NCI-H2227 (cell line): Measurements from ENCODE around the gene FBXL17.

ENCODE experiments used
- DNase-seq: peaks from one replicate; lab custom pipeline; 2025; ENCODE audit not compliant: unreplicated experiment; lab: John Stamatoyannopoulos, UW

The FBXL17 gene

DNA sequence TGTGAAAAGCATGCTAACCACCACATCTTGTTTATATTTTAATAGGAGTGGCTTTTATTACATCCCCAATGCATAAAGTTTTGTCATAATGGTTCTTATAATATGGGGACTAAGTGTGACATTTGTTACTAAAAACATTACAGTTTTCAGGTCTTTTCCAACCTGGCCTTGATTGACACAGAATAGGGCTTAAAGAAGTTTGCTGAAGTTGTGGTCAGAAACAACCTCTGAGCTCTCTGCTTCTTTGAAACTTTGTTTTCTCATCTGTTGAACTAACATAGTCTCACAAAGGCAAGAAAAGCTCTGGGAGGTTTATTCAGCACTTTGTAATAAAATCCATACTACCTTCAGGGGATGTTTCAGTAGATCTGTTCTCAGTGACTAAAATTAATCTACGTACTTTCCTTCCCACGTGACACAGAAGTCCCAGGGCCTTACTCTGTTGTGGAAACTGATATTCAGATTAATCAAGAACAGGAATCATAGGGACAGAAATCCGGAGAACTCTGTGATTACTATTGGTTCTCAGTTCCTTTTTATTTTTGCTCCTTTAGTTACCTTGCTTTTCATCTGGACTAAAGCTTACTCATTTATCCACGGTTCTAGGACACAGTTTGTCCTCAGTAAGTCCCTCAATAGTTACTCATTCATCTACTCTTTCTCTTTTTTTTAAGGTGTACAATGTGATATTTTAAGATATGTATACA is 422.2 kb downstream of the FBXL17 start:
- no peak for DNase-seq

DNA sequence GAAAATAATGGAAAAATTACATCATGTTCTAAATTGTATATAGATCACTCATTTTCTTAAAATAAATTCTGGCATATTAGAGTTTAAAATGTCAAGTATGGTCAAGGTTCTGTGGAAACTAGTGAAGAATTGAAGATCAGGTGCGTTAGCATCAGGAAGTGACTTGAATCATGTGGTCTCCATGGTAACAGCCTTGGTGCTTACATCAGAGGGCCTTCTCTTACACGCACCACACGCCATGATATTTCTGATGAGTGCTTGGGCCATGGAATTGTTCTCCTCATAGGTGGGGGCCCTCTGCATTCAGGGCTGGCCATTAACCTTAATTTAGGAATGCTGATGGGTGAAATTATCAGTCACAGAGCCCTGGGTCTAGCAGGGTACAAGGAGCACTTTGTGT is 423.0 kb downstream of the FBXL17 start:
- no peak for DNase-seq

DNA sequence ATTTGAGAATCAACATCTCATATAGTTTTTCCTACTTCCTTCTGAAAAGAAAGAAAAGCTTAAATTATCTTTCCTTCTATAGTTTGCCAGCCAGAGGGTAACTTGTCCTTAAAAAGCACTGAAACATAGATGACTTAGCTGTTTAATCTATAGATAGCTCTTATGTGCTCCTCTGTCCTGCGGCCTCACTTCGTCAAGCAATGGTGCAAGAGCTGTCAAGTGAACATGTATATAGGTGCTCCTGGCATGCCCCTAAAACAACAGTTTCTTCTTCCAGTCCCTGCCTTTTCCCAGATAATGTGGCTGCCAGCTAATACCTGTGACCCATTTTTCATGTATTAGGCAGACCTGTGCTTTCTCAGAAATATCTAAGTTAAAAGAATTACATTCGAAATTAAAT is 423.5 kb downstream of the FBXL17 start:
- no peak for DNase-seq

DNA sequence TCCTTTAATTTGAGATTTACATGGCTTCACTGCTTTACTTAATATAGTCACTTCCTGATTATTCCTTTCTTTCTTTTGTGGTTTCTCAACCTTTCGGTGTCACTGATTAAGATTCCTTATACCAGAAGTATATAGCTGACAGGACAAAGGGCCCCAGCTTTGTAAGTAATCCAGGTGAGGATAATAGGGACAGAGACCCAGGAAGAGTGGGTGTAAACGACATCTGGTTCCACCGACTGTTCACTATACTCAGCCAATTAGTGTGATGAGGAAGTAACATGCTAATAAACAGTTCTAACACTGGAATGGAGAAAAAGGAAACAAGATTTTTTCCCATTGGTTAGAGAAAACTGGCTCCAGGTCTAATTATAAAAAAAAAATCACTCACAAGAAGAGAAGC is 424.8 kb downstream of the FBXL17 start:
- no peak for DNase-seq

DNA sequence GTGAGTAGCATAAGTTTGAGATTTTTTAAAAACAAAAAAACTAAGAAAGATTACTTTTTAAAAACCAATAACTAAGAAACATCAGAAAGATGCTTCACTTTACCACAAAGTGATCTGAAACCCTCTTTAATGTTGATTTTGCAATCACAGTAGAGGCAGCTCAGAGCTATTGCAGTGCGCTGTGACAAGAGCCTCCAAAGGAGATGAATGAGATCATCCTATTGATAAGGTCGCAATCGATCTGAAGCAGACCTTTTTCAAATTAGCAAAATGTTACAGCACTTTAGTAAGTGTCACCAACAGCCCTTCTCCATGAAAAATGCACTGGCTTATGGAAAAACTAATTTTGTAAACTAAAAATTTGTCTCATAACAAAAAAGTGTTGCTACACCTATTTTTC is 426.6 kb downstream of the FBXL17 start:
- no peak for DNase-seq

DNA sequence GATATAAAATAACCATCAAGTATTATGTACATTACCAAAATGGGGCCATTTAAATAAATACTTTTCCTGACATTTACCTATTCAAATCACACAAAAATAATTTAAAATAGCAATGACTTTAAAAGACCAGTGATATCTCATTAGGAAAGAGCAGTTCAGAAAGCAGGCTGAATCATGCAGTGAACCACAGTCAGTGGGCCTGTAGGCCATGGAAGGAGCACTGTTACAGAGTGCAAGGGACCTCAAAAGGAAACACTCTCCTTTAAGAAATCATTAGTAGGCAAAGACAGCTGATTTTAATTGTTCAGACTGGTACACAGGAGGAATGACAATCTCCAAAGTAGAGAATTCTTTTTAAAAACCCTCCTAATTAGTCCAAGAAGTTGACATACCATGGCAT is 427.6 kb downstream of the FBXL17 start:
- DNase-seq = no peak

DNA sequence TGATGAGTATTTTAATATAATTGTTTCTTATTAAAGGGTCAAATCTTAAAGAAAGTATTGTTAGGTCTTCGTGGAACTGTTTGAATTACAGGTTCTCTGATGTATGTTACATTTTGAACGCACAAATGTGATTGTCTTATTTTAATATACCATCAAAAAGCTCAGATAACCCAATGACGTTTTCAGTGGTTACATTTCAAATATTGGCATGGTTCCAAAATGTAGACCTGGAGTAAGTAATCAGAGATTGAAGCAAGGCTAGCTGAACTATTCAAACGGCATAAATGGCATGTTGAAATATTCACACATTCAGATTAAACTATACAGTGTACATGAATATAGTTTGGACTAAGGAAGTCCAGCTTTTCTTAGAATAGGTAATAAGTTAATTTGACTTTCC is 429.4 kb downstream of the FBXL17 start:
- DNase-seq = no peak

DNA sequence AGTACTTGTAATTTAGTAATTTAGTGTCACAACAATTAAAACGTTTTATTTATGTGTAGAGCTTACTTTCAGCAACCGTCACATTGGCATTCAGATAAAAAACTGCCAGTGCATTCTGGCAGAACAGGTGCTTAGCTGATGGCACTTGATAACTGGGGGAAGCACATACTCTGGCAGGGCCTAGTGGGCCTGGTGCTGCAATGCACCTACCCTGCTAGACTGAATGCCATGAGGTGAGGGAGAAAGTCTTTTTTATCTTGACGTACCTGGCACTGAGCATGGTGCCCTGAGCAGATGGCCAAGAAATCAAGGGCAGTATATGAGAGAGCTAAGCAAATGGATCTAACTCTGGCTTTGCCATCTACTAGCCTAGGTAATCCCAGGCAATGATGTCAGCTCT is 430.6 kb downstream of the FBXL17 start:
- DNase-seq = no peak

DNA sequence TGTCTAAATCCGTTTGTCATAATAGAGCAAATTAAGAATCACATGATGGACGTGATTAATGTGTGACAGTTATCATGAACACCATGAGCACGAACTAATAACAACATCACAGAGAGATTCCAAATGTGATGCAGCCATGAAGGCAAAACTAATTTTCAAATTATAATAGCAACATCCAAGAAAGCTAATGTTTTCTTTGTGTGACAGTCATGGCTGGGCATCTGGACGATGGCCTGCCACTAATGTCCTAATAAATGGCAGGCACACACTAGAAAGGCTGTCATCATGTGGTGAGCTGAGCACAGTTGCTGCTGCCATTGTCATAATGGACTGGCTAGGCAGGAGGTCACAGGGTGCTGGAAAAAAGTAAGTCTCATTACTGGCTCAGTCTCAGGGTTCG is 431.1 kb downstream of the FBXL17 start:
- DNase-seq = peak; percentile 10

DNA sequence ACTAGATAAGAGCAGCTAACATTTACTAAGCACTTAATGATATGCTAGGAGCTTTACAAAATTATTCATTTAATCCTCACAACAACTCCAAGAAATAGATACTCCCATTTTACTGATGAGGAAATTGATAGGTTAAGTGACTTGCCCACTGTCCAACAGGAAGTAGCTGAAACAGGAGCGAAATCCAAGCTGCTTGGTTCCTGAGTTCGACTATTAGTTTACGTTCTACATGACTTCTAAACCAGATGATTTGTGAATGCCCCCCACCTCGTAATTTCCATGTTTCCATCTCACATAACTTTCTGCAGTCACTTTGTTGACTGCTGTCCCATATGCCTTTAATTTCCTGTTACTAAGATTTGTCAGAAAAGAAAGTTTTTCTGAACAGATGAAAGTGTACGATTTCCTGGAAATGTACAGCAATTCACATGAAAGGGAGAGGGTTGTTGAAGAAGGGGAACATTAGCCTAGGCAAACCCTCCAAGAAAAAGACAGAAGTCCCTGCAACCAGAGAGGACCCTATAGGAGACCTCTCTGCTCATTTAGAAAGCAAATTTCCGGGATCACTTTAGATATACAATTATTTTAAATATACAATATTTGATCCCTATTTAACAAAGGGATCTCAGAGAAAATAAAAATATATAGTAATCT is 432.1 kb downstream of the FBXL17 start:
- no peak for DNase-seq

DNA sequence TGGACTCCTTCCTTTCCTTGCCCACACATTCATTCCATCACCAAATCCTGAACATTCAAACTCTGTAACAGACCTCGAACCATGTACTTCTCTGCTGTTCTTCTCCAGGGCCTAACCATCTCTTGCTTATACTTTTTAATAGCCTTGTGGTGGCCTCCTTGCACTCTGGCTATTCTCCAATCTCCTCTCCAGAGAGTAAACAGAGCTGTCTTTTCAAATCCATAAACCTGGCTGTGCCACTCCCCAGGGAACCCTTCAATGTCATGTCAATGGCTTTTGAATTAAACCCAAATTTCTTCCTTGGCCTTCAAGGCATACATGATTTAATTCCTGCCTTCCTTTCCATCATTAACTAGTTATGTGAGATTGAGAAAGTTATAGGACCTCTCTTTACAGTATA is 433.5 kb downstream of the FBXL17 start:
- DNase-seq = no peak

DNA sequence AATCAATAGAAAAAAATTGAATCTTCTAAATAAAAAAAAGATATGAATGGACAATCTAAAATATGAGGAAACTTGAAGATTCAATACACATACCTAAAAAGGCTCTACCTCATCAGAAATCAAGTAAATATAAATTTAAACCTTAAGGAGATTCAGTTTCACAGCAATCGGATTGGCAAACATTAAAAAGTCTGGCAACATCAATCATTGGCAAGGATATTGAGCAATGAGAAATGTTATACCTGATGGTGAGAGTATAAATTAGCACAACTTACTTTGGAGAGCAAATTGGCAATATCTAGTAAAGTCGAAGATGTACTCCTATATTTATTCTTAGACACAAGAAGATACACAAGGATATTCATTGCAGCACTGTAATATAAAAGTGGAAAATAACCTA is 436.8 kb downstream of the FBXL17 start:
- DNase-seq = no peak

DNA sequence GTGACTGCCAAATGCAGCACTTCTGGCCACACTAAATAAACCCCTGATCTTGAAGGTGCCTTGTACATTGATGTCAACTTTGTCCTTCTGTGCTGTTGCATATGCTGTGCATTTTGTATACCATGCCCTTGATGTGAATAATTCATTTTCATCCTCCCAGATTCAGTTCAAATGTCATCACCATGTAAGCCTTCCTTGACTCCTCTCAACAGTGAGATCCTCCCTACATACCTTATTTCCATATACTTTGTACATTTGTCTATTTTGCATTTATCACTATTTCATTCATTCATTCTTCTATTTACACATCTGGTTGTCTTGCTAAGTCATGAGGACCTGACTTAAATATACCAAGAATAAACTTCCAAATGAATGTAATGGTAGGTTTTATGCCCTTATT is 438.0 kb downstream of the FBXL17 start:
- no peak for DNase-seq

DNA sequence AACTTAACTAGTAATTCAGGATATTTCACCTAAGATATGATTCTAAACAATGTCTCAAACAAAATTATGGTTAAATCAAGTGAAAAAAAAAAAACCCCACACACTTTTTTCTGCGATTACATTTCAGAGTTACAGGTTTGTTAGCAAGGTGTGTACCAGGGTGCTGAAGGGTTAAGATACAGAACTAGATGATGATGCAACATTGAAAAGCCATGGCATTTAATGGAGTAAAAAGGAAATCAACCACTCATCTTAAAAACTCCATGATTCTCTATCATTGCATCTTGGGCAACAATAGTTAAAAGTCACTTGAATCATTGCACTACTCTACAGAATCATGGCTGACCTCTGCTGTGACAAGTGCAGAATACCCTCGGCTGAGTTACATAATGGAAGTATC is 440.9 kb downstream of the FBXL17 start:
- DNase-seq = no peak

DNA sequence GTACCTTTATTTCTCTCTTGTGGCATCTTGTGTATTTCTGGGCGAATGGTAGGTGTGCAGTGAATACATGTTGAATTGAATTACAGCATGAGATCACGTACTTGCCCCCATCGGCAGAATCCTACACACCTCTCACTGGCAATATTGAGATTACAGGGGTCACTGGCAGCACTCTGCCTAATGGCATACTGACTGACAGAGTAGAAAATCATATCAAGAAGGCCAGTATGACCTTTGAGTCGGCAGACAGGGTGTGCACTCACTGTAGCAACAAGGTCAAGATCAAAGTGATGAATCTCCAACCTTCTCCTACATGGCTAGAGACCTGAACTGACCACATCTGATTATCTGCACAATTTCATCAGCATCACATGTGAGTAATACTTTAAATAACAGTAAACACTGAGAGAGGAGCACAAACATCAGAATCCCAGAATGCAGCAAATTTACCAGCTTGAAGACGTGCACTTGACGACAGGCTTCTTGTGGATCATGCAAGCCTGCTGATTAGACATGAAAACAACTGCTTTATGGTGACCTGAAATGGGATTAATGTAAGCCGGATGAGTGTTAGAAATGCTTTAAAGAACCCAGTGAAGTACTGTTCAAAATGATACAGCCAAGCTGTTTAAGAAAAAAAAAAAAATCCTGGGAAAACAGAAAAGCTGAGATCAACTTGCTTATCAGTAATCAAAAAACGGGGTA is 444.1 kb downstream of the FBXL17 start:
- DNase-seq = no peak

DNA sequence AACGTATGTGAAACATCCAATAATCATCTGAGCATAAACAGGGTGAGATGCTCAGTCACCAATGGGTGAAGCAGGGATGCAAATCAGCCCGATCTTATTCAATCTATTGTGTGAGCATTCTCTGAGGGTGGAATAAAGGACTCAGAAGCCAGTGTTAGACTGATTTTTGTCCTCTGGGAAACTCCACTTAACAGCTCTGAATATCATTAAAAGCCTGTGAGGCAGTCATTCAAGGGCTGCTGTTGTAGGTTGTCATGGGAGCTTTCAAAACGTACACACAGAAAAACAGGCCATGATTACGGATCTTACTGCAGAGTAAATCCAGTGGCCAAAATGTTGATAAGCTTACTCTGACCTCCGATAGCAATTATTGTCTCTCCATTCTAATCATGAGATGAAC is 444.7 kb downstream of the FBXL17 start:
- peak; percentile 46 for DNase-seq

DNA sequence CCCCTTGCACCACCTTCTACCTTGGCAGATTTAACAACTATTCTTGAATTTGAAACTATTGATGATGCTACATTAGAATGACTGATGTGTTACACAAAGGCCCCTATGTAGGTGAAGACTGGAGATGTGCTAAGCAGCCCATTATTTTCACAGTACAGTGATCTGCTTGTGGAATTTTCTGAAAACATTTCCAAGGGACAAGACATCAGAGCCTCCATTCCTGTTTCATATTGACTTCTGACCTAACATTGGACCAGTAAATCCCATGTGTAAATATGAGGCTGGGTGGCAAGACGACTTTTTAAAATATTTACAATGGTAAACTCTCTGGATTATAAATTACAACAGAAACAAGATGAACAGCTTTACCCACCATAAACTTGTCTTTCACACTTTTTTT is 445.4 kb downstream of the FBXL17 start:
- DNase-seq = no peak

DNA sequence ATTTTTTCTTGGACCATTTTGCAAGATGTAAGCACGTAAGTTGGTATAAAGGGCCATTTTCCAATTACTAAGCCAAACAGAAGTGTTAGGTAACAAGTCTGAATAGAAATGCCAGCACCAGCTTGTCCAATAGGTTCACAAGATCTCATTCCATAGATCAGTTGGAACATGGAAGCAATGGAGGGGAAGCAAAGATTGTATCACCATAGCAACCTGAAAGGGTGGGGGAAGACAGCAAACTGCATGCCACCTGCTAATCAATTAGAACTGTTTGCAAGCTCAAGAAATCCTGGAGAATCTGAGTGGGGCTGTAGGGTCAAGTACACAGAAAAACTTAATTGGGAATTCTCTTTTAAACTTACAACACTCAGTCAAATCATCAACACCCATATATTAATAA is 446.3 kb downstream of the FBXL17 start:
- DNase-seq = peak; percentile 2

DNA sequence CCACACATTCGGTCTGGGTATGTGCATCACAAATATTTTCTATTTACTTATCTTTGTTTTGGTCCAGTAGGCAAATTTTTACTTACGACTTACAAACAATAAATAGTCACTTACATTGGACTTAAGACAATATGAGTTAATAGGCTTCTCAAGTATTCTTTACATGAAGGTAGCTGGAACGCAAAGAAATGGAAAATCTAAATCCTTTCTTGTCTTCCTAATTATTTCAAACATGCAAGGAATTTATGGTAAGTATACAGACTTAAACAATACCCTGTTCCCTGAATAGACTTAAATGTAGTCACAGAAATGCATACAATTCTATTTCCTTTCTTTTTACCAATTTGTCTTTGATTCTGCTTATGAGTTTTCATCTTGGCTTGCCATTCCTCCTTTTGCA is 448.6 kb downstream of the FBXL17 start:
- DNase-seq = no peak

DNA sequence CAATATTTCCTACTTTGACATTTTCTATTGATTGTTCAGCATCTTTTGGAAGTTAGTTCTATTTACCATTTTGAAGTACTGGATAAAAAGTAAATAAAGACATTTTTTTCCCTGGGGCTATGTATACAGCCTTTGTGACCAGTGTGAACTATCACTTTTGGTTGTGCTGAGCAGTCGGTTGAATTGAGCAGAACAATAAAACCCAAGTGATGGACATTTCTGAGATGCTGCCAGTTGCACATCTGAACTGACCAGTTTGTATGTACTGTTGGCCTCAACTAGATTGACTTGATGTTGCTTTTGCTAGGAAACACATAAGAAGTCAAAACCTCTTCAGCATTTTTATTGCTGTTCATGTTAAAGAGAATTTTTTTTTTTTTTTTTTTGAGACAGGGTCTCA is 451.0 kb downstream of the FBXL17 start:
- no peak for DNase-seq

DNA sequence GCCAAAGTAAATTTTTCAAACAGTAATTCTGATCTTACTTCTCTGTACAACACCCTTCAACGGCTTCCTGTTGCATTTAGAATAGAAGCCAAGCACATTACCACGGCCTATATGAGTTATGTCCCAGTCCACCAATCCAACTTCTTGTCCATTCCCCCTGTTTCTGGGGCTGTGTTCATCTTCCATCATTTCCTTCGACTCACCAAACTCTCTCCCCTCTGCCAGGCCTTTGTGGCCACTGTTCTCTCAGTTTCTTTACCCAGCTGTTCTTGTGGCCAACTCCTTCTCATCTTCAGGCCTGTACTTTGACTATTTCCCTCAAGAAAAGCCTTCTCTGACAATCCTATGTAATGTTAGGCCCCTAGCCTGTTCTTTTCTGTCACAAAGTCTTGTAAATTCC is 451.8 kb downstream of the FBXL17 start:
- no peak for DNase-seq

DNA sequence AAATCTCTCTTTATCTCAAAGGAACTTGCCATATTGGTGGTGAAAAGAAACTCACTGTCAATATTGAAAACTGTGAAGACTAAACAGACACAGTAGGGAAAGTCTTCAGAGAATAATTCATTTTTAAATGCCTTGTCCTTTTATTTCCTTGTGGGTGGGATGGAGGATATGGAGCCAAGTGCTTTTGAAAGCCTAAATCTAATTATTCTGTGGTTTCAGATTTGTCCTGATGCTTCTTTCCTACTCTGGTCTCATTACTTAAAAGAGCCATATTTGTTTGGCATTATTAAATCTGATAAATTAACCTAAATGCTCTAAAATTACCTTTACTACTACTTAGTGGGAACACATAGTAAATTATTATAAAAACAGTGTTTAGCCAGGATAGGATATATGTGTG is 452.8 kb downstream of the FBXL17 start:
- no peak for DNase-seq
